NCI-H82 treated with DMSO at 0.1 percent for 48 hours (cell line): ENCODE measurements around the gene SFTA2.
"Not testable (repeated sequence)": the region's sequence is repeated elsewhere in the genome, so short reads cannot be mapped to it uniquely, and the experiment has no call there.

Experiments
- DNase-seq: peaks from one replicate; lab custom pipeline; 2025; ENCODE audit not compliant: unreplicated experiment; lab: John Stamatoyannopoulos, UW

The SFTA2 gene

GRCh38 chr6:30914076-30914853, 17.7 kb downstream of the SFTA2 start, which contains the start of gene VARS2:
Gene VARS2, plus strand, starts transcription at chr6:30914238. Its CDS starts 599 bp downstream, at chr6:30914837.
- DNase-seq, result peak; percentile 78

GRCh38 chr6:30913721-30914075, 18.3 kb downstream of the SFTA2 start:
- no peak for DNase-seq

GRCh38 chr6:30912746-30913520, 19.0 kb downstream of the SFTA2 start:
- no peak for DNase-seq

GRCh38 chr6:30910473-30910872, 21.5 kb downstream of the SFTA2 start:
- not testable (repeated sequence) for DNase-seq

DNA sequence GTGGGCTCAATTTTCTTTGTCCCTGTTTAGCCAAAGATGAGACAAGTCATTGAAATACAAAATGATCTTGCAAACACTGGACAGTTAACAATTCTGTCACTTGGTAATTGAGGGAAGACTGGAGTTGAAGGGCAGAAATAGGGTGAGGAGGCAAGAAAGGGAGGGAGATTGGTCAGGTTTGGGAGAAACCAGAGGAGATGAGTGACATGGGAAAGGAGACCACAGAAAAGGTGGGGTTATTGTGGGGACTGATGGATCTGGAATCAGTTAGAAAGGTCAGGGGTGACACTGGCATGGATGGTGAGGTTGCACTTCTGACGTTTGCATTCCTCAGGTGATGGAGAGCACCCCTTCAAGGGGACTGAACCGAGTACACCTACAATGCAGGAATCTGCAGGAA, 23.3 kb downstream of the SFTA2 start:
- no peak for DNase-seq

GRCh38 chr6:30907758-30908591, 24.0 kb downstream of the SFTA2 start, which contains the start of gene GTF2H4:
Gene GTF2H4, plus strand, starts transcription at chr6:30908207.
- peak; percentile 98 for DNase-seq

DNA sequence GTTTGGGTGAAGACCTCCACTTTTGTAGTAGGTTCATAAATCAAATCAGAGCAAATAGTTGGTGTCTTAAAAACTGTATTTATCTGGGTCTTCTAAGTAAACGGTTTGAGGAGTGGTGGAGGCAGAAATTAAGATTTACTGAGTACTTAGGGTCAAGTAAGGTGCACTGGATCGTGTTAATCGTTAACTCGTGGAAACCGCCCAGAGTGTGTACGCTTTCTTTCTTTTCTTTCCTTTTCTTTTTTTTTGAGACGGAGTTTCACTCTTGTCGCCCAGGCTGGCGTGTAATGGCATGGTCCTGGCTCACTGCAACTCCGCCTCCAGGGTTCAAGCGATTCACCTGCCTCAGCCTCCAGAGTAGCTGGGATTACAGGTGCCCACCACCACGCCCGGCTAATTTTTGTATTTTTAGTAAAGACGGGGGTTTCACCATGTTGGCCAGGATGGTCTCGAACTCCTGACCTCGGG, 24.6 kb downstream of the SFTA2 start:
- DNase-seq, result not testable (repeated sequence)

DNA sequence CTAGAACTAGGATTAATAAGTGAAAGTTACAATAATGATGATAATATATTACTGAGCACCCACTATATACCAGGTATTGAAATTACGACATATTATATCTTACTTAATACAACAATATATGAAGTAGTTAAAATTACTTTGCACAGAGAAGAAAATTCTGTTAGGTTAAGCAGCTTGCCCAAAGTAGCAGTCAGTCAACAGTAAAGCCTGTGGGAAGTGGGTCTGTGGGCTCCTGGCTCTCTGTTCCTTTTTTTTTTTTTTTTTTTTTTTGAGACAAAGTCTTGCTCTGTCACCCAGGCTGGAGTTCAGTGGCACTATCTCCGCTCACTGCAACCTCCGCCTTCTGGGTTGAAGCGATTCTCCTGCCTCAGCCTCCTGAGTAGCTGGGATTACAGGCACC, 28.7 kb downstream of the SFTA2 start:
- no peak for DNase-seq

GRCh38 chr6:30902709-30903108, 29.3 kb downstream of the SFTA2 start:
- no peak for DNase-seq

GRCh38 chr6:30902196-30902595, 29.8 kb downstream of the SFTA2 start:
- not testable (repeated sequence) for DNase-seq

DNA sequence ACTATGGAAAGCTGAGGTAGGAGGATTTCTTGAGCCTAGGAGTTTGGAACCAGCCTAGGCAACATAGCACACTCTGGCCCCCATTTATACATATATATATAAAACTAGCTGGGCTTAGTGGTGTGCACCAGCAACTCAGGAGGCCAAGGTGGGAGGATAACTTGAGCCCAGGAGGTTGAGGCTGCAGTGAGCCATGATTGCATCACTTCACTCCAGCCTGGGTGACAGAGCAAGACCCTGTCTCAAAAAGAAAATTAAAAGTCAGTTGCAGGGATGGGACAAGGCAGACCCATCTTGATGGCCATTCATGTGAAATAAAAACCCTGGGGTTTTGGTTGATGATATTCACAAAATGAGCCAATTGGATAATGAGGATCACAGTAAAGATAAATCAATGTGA, 30.5 kb downstream of the SFTA2 start:
- no peak for DNase-seq

- no peak for DNase-seq
Measured at GRCh38 chr6:30900863-30901417, 31.0 kb downstream of the SFTA2 start.

DNA sequence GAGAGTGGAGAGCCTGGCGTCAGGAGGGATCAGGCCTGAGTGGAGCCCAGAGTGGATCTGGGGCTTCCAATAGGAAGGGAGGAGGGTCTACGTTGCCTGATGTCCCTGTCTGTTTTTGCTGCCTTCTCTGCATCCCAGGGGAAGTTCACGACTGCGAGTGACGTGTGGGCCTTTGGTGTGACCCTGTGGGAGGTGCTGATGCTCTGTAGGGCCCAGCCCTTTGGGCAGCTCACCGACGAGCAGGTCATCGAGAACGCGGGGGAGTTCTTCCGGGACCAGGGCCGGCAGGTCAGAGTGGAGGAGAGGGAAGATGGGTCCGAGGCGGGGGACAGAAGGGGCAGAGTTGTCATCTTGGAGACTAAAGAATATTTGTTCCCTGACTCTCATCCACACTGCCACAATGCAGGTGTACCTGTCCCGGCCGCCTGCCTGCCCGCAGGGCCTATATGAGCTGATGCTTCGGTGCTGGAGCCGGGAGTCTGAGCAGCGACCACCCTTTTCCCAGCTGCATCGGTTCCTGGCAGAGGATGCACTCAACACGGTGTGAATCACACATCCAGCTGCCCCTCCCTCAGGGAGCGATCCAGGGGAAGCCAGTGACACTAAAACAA, 33.1 kb downstream of the SFTA2 start:
- DNase-seq, result no peak

DNA sequence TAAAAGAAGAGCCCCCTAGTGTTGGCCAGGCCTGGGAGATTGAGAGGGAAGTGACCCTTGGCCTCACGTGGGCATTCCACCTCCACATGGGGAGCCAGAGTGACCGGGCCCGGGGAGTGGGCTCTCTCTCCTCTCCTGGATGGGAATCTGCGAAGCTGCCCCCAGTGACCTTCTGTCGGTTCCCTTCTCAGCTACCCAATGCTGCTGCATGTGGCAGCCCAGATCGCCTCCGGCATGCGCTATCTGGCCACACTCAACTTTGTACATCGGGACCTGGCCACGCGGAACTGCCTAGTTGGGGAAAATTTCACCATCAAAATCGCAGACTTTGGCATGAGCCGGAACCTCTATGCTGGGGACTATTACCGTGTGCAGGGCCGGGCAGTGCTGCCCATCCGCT, 34.1 kb downstream of the SFTA2 start:
- DNase-seq, result no peak

- DNase-seq, result no peak
Measured at GRCh38 chr6:30896541-30896940, 35.4 kb downstream of the SFTA2 start.

GRCh38 chr6:30895343-30895742, 36.6 kb downstream of the SFTA2 start:
- DNase-seq, result no peak

DNA sequence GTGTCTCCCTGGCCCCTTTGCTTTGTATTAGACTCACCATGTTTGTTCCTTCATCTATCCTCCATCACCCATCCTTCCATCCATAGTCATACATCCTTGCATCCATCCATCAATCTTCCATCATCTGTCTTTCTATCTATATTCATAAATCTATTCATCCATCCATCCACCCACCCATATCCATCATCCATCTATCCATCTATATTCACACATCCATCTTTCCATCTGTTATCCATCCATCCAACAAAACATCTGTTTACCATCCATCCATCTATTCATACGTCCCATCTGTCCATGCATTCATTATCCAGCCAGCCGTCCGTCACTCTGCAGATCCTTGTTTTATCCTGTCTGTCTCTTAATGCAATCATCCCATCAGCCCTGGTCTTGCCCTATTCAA, 37.0 kb downstream of the SFTA2 start:
- no peak for DNase-seq

GRCh38 chr6:30894381-30894780, 37.6 kb downstream of the SFTA2 start:
- DNase-seq, result no peak

DNA sequence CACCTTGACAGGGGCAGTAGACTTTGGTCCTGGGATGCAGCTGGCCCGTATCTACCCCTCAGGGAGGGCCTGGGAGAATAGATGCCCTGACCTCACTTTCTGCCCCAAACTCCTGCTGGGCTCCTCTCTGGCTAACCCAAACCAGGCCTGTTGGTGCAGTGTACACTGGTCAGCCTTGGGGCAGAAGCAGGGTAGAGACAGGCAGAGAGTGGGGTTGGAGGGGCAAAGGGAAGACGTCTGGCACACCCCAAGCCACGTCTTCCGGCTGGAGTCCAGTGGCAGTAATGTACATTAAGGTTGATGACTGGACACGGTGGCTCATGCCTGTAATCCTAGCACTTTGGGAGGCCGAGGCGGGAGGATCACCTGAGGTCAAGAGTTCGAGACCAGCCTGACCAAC, 38.3 kb downstream of the SFTA2 start:
- no peak for DNase-seq

GRCh38 chr6:30893001-30893591, 38.9 kb downstream of the SFTA2 start:
- no peak for DNase-seq
